Thoracic aorta (tissue), 2 donors: ENCODE results near the gene SNTG2. TPM values are rescaled to one million over a fixed set of nuclear protein-coding genes. Genes with fewer than 3 reads are reported as not detected.

Experiments used
- ATAC-seq: fragments of 150-250 bp; one replicate; pipeline ENCODE4 v1.8.0; 2017; ENCODE audit warnings: low read depth; ENCODE audit not compliant: insufficient number of reproducible peaks, low FRiP score
- DNase-seq: peaks from one replicate; pipeline ENCODE4 v3.0.0-alpha.2; 2020; ENCODE audit warnings: low spot score
- H3K27ac ChIP-seq, 2 donors: fragments of 200-600 bp; sonication (generic); 1 replicate in 1 of 2; 2 replicates in 1 of 2; pipeline ENCODE4 v1.5.1; 2016; ENCODE audit warnings: mild to moderate bottlenecking in 2 of 2, moderate library complexity in 2 of 2
- H3K27me3 ChIP-seq: fragments of 200-600 bp; sonication (generic); replicated peaks from 2 replicates; pipeline ENCODE4 v1.6.0; 2016; ENCODE audit warnings: mild to moderate bottlenecking; ENCODE audit not compliant: insufficient read depth
- H3K36me3 ChIP-seq: fragments of 200-600 bp; sonication (generic); one replicate; pipeline ENCODE4 v1.5.1; 2016
- H3K4me1 ChIP-seq, 2 donors: fragments of 200-600 bp; sonication (generic); 1 replicate in 1 of 2; 2 replicates in 1 of 2; pipeline versions ENCODE4 v1.5.1 to v1.6.0; 2016; ENCODE audit warnings: low read depth in 2 of 2, mild to moderate bottlenecking in 1 of 2; ENCODE audit not compliant: control insufficient read depth in 1 of 2
- H3K4me3 ChIP-seq: fragments of 200-600 bp; sonication (generic); 2 replicates; pipeline ENCODE4 v1.5.1; 2016; ENCODE audit warnings: mild to moderate bottlenecking
- H3K9me3 ChIP-seq: fragments of 200-600 bp; sonication (generic); 2 replicates; pipeline ENCODE4 v1.5.1; 2016
- total RNA-seq, 2 donors: library from RNA; depleted of rRNA; stranded (reverse); fragments of >200 nt; gene quantifications; one replicate each; pipeline versions ENCODE4 v1.1.0 to v1.2.3, GENCODE V29; 2016
- TF ChIP-seq, protein P1 (sequence below): fragments of 200-600 bp; sonication (generic); IDR thresholded peaks from one replicate; pipeline ENCODE4 v1.5.1; 2019; ENCODE audit warnings: antibody characterized with exemption

The SNTG2 gene
- total RNA-seq, 2 donors from 2014 or later, result 8.9 to 18.6 TPM

DNA sequence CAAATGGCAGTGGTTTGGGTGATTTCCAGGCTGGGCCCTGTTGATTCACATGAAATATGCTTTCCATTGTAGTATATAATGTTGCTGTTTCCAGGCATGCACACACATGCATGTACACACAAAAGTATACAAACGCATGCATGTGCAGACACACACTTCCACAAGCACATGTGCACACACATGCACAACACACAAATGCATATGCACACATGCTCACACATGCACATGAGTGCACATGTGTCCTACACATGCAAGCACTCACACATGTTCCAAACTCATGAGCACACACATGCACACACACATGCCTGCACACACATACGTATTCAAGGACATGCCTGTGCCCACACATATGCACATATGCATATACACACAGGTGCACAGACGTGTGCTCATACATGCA, 30.6 kb downstream of the SNTG2 start:
- Histone ChIP-seq H3K4me1 (no peaks in the 10 kb centered on the region), H3K27me3 (no peaks in the 10 kb centered on the region), H3K9me3 (no peaks in the 10 kb centered on the region), H3K36me3 (no peaks in the 10 kb centered on the region), H3K27ac (no peak overlapping the region), H3K4me3 (no peak overlapping the region)
- ATAC-seq (no peak), DNase-seq (no peak)
- TF ChIP-seq, protein P1, sequence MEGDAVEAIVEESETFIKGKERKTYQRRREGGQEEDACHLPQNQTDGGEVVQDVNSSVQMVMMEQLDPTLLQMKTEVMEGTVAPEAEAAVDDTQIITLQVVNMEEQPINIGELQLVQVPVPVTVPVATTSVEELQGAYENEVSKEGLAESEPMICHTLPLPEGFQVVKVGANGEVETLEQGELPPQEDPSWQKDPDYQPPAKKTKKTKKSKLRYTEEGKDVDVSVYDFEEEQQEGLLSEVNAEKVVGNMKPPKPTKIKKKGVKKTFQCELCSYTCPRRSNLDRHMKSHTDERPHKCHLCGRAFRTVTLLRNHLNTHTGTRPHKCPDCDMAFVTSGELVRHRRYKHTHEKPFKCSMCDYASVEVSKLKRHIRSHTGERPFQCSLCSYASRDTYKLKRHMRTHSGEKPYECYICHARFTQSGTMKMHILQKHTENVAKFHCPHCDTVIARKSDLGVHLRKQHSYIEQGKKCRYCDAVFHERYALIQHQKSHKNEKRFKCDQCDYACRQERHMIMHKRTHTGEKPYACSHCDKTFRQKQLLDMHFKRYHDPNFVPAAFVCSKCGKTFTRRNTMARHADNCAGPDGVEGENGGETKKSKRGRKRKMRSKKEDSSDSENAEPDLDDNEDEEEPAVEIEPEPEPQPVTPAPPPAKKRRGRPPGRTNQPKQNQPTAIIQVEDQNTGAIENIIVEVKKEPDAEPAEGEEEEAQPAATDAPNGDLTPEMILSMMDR, result no peak

DNA sequence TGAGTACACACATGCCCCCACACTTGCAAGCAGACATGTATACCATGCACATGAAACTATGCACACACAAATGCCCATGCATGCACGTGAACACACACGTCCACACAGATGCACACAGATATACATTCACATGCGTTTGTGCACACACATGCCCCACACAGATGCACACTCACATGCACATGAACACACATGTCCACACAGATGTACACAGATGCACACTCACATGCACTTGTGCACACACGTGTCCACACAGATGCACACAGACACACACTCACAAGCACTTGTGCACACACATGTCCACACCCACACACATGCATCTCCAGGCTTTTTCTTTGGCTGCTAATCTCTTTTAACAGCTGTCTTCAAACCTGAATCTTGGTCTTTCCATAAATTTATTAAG, 31.1 kb downstream of the SNTG2 start:
- no peaks in the 10 kb centered on the region for H3K36me3 ChIP-seq
- H3K4me3 ChIP-seq, result no peak overlapping the region
- no peak for ATAC-seq
- no peaks in the 10 kb centered on the region for H3K9me3 ChIP-seq
- H3K4me1 ChIP-seq, result no peaks in the 10 kb centered on the region
- DNase-seq, result no peak
- TF ChIP-seq, protein P1, result no peak
- H3K27ac ChIP-seq, result no peak overlapping the region
- H3K27me3 ChIP-seq, result no peaks in the 10 kb centered on the region

DNA sequence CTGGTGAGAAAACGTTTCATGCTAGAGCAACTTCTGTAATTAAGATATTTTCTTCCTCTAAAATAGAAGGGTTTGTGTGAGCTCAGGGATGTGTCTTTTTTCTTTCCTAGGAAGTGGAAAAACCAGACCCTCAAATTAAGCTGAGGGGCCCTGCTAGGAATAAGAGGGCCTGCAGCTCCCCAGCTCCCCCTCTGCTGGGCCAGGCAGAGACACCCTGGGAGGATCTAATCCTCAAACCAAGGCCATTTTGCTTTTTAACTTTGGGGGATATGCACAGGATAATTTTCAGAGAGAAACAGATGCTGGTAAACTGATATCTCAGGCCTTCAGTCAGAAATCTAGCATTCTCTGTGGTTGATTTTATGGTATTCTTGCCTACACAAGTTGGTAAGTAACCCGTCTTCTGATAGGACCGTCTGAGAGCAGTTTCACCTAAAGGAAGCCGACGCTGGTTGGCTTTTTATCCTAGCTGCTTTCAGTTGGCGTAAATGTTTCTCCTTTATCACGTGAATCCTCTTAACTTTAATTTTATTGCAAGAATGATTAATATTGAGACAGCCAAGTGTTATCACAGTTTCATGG, 34.8 kb downstream of the SNTG2 start:
- Histone ChIP-seq H3K4me1 (no peaks in the 10 kb centered on the region), H3K27me3 (no peaks in the 10 kb centered on the region), H3K4me3 (no peak overlapping the region), H3K9me3 (no peaks in the 10 kb centered on the region), H3K36me3 (no peaks in the 10 kb centered on the region), H3K27ac (no peak overlapping the region)
- ATAC-seq (no peak), DNase-seq (no peak)
- TF ChIP-seq, protein P1, result no peak

DNA sequence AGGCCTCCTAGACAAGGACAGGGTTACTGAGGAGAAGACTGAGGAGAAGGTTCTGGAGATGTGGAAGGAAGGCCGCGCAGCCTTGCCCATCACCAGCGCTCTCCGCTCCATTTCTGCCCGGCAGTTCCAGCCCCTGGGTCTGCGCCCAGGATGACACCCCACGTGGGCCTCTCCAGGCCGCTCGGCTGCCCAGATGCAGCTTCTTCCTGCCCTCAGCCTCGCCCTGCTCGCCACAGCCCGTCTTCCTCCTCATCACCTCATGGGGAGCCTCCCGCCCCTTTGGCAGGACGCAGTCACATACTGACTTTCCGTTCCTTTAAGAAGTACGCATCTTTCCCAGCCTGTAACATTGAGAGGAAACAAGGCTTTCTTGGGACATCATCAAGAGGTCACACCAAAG, 37.1 kb downstream of the SNTG2 start:
- H3K27me3 ChIP-seq, result no peaks in the 10 kb centered on the region
- TF ChIP-seq, protein P1, result no peak
- no peak overlapping the region for H3K4me3 ChIP-seq
- no peak overlapping the region for H3K27ac ChIP-seq
- no peaks in the 10 kb centered on the region for H3K9me3 ChIP-seq
- H3K36me3 ChIP-seq, result no peaks in the 10 kb centered on the region
- no peaks in the 10 kb centered on the region for H3K4me1 ChIP-seq
- no peak for DNase-seq
- ATAC-seq, result no peak

DNA sequence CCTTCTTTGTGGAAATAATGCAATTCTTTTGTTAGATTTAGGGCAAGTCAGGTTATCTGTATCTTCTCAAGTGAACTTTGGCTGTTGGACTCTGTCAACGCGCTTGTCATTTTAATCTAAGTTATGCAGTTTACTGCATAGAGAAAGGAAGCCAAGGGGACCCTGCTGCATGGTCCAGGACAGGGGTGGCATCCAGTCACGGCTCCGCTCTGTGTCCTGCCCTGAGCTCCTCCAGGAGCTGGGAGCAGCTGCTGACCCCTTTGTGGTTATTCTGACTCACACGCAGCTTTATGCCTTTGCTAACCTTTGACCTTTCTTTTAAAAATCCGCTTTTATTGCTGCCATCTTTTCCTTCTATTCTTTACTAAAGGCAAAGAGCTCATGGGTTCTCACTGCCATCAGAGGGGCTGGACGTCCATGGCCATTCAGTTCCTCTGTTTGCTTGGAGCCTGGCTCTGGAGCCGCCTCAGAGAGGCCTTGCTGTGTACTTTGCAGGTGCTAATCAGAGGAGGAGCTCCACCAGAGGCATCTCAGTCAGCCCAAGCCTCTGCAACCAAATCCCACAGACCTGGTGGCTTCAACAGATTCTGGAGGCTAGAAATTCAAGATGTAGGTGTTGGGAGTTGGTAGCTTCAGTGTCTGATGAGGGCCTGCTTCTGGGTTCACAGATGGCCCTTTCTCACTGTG, 39.3 kb downstream of the SNTG2 start:
- TF ChIP-seq, protein P1, result no peak
- Histone ChIP-seq H3K27me3 (no peaks in the 10 kb centered on the region), H3K4me1 (no peaks in the 10 kb centered on the region), H3K4me3 (no peak overlapping the region), H3K36me3 (no peaks in the 10 kb centered on the region), H3K27ac (no peak overlapping the region), H3K9me3 (no peaks in the 10 kb centered on the region)
- DNase-seq (no peak), ATAC-seq (no peak)
